GM18505 (cell line): Measurements from ENCODE around the gene EEF1AKMT3.
"Not testable (repeated sequence)": the region's sequence is repeated elsewhere in the genome, so short reads cannot be mapped to it uniquely, and the experiment has no call there.

Experiments used
- ATAC-seq: cut with Tn5 transposase; IDR thresholded peaks from one replicate; pipeline ENCODE4 v1.9.1; 2021; ENCODE audit not compliant: unreplicated experiment
- POLR2A ChIP-seq: IDR thresholded peaks from 4 replicates; pipeline ENCODE4 v1.6.1; 2011; ENCODE audit warnings: borderline replicate concordance; ENCODE audit not compliant: insufficient read depth, insufficient read length; ENCODE audit errors: extremely low read depth

The EEF1AKMT3 gene

DNA sequence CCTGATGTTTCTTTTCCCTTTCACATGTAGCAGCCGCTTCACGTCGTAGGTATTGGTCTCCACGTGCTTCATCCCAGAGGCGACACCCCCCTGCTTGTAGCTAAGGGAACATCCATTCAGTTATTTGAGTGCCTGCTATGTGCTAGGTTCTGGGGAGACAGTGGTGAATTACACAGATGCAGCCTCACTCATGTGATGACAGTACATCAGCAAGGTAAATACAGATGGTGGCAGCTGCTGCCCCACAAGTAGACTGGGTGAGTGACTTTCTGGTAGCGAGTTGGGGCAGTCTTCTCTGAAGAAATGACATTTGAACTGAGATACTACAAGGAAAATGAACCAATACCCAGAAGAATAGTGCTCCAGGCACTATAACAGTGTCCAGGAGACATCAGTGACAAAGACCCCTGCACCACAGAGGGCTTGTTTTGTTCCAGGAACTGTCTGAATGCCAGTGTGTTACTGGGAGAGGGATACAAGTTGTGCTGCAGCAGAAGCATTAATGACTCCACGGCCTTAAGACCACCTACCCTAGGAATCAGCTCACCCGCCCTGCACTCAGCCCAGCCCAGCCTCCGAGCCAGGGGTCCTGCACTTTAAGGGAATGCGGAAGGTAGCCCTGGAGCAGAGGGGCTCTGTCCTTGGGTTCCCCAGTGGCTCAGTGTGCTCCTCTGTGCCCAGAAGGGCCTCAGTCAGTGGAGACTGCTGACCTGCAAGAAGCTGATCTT is 38.8 kb downstream of the EEF1AKMT3 start:
- TF ChIP-seq POLR2A: no peak
- ATAC-seq: no peak

- ATAC-seq: no peak
- no peak for TF ChIP-seq POLR2A
These were observed 40.9 kb downstream of the EEF1AKMT3 start for GRCh38 chr12:57813111-57813970.

DNA sequence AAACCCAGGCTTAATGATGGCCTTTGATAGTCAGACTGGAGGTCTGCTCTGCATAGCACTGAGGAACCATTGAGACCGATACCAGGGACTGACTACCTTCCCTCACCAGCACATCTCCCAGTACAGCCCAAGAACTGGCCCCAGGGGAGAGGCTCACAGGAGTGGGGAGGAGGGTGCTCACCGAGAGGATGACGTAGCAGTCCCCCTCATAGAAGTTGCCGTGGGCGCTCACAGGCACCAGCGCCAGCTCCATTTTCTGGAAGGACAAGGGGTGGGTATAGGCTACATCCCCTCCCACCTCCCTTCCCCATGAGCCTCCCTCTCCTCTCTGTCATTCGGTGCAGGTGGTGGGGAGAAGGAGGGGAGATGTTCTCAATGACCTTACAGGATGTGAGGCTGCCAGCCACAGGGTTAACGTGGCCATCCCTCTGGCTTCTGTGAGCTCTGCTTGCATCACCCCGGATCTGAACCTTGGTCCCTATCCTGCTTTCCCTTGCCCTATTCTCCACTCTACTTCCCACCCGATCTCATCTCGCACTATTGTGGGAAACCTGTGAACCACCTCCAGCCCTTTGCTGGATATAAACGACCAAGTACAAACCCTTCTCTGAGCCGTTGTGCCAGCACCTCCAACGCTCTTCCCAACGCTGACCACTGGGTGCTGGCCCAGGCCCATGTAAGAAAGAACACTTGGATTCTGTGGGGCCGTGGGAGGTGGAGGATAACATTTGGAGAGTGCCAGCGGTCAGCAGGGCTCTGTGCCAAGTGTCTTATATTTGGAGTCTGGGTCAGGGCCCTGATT is 41.8 kb downstream of the EEF1AKMT3 start:
- no peak for ATAC-seq

DNA sequence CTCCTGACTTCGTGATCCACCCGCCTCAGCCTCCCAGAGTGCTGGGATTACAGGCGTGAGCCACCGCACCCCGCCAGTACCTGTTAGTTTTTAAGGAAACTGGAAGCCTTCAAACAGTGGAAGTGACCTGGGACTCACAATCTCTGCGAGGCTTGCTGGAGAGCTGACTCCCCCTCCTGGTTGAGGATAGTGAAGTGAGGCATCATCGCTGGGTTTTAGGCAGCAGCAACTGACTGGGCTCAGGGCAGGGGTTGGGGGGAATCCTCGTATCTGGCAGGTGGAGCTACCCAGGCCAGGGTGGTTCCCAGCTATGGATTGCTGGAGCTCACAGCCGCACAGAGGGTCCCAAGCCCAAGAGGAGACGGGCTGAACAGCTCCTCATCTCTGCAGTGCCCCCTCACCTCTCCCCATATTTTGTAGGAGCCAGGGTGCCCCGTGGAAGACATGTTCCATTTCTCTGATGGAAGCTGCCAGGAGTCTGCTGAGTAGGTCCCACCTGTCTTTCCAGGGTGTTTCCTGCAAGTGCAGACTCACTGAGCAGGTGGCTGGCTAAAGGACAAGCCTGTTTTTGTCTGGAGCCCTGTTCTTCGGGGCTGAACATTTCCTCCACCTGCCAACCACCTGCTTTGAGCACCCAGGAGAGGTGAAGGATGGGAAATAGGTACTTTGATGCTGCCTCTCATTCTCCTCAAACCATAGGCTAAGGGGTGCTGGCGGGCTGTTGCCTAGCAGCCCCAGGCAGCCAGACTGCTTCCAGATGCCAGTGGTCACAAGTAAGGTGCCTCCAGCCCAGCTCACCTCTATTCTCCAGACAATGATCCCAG is 43.0 kb downstream of the EEF1AKMT3 start:
- TF ChIP-seq POLR2A: no peak
- no peak for ATAC-seq

More for the DNA sequence above, 41.8 kb downstream of the EEF1AKMT3 start:
- TF ChIP-seq POLR2A: no peak

DNA sequence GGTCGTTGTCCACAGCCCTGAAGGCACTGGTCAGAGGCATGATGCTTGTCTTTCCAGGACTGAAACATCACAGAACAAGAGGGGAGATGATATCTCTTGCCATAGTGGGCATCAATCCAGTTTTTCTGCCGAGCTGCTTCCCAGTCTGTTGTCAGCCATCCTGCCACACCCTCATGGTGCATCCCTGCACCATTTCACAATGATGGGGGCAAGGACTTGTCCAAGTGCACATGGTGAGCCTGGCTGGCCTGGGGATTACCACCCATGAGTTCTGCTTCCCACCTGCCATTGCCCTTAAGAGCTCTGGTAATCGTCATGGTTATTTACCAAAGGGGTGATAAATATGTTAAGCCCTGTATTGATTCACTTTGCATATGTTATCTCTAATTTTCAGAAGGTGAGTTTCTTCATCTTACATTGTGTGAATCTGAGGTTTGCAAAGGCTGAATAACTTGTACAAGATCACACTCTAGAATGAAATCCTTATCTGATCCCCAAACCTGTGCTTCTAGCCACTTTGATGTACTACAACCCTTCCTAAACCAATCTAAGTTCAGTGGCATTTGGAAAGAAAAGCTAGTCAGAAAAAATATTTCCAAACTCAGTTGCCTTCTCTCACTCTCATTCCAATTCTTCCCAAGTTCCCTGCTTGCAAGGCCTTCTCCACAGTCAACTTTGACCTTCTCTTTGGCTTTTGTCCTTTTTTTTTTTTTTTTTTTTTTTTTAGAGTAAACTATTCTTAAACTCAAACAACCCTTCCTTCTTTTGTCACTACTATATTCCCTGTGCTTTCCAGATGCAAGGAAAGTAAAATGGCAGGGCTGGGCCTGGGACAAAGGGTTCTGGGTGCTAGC is 43.8 kb downstream of the EEF1AKMT3 start:
- ATAC-seq: no peak
- TF ChIP-seq POLR2A: no peak

DNA sequence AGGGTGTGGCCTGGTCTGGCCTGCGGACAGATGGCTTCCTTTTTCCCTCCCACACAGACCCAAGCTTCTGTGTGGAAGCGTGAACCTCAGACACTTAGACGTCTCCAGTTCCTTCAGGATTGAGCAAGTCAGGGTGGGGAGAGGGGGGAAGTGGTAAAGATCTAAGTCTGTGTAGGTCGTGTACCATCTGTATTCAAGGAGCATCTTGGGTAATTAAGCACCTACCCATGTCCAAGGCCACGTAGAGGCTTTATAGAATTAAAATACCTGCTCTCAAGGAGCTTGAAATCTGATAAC is 44.4 kb downstream of the EEF1AKMT3 start:
- no peak for TF ChIP-seq POLR2A
- no peak for ATAC-seq

DNA sequence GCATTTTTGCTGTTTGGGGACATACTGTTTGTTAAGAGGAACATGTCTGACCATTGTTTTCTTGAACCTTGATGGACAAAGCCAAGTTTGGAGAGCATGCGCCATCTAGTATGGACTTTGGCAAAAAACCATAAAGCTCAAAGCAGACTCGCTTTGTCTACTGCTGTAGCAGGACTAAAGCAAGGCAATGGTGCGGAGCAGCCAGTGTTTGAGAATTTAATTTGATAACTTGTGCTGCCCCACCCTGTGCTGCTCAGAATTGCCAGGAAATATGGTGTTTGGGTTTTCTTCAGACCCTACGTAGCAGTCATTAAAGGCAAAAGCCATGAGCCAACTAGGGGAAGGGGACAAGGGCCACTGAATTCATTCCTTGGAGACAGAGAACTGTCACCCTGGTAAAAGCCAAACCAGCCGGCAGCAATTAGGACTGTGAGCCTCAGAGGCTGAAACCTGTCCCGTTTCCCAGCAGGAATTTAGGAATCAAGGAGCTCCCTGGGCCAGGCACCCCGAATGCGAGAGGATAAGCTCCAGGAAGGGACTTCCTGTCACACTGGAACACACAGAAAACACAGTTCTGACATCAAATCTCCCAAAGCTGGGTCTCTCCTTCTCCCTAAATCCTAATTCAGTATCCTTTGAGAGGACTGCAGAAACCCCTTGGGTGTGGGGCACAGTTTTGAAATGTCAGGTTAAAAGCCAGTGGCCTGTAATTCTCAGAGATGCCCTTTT is 45.0 kb downstream of the EEF1AKMT3 start:
- TF ChIP-seq POLR2A: no peak
- no peak for ATAC-seq

DNA sequence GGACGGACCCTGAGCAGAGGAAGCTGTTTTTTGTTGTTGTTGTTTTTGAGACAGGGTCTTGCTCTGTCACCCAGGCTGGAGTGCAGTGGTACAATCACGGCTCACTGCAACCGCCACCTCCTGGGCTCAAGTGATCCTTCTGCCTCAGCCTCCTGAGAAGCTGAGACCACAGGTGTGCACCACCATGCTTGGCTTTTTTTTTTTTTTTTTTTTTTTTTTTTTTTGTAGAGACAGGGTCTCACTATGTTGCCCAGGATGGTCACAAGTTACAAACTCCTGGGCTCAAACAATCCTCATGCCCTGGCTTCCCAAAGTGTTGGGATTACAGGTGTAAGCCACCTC is 45.5 kb downstream of the EEF1AKMT3 start:
- not testable (repeated sequence) for ATAC-seq

DNA sequence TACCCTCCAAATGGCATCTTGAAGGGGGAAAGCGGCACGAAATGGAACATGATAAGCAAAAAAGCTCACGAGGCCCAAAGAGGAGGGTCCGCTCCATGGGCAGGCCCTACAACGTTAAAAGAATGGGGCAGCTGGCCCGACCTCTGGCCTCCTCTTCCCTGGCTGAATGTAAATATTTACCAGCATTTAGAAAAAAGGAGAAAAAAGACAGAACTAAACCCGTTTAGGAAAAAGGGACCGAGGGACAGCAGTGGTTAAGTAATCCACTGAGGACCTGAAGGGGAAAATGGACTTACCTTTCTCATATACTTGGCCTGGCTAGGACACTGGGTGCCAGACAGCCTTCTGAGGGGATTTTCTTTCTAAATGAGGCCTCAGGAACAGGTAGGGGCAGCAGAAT is 47.7 kb downstream of the EEF1AKMT3 start:
- ATAC-seq: not testable (repeated sequence)

DNA sequence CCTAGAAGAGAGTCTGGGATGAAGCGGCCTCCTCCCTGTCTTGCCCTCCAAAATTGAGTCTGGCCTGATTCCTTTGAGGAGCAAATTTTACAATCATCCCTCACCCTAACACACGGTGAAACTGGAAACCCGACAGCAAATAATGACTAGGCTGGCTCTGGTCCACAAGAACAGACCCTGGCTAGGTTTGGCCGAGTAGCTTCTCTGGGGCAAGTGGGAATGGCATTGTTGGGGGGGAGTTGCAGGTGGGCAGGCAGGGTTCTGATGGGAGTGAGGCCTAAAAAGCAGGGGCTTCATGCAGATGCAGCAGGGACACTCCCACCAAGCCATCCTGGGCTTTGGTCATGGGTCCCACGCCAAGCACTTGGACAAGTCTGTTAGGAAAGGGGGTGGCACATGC is 48.6 kb downstream of the EEF1AKMT3 start:
- not testable (repeated sequence) for ATAC-seq

DNA sequence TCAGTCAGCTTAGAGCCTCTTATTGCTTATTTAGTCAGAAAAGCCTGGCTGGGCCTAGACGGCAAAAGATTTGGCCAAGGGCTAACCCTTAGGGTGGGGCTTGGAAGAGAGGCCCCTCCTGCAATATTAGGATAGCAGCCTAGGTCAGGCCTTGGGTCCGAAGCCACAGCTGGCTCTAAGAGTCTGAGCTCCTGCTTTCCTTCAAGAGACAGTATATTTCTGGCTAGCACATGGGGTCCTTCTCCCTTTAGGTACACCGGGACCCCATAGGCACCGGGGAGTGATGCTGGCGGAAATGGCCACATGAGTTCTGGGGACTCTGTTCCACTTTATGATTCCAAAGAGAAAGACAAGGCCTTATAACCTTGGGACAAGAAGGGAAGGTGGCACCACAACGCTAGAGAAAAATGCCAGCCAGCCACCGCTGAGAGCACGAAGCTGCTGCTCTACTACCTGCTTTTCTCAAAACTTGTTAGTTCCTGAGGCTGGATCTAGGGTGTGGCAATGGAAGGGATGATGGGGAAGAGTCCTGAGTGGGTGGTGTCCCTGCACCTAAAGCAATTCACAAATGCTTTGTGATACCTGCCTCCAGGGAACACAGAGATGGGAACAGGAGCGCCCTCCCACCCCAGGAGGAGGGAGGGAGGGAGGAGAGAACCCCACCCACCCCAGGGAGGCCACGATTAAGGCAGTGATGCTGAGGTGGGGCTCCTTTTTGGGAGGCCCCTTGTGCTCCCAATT is 49.2 kb downstream of the EEF1AKMT3 start:
- ATAC-seq: no peak
- TF ChIP-seq POLR2A: no peak
